ENCODE measurements around the gene TNFRSF6B.
A peak's percentile ranks its signal among the peaks of the same experiment; 100 is the strongest.
"Not testable (repeated sequence)": the region's sequence is repeated elsewhere in the genome, so short reads cannot be mapped to it uniquely, and the experiment has no call there.

Gene TNFRSF6B, protein sequence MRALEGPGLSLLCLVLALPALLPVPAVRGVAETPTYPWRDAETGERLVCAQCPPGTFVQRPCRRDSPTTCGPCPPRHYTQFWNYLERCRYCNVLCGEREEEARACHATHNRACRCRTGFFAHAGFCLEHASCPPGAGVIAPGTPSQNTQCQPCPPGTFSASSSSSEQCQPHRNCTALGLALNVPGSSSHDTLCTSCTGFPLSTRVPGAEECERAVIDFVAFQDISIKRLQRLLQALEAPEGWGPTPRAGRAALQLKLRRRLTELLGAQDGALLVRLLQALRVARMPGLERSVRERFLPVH

DNA sequence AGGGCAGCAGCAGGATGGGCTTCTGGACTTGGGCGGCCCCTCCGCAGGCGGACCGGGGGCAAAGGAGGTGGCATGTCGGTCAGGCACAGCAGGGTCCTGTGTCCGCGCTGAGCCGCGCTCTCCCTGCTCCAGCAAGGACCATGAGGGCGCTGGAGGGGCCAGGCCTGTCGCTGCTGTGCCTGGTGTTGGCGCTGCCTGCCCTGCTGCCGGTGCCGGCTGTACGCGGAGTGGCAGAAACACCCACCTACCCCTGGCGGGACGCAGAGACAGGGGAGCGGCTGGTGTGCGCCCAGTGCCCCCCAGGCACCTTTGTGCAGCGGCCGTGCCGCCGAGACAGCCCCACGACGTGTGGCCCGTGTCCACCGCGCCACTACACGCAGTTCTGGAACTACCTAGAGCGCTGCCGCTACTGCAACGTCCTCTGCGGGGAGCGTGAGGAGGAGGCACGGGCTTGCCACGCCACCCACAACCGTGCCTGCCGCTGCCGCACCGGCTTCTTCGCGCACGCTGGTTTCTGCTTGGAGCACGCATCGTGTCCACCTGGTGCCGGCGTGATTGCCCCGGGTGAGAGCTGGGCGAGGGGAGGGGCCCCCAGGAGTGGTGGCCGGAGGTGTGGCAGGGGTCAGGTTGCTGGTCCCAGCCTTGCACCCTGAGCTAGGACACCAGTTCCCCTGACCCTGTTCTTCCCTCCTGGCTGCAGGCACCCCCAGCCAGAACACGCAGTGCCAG is at the start of gene TNFRSF6B:
Gene TNFRSF6B (plus strand): TSS at position 25 of the 729 bp plus-strand sequence. CDS start 116 bp downstream, at position 141.
- no peak for DNase-seq

DNA sequence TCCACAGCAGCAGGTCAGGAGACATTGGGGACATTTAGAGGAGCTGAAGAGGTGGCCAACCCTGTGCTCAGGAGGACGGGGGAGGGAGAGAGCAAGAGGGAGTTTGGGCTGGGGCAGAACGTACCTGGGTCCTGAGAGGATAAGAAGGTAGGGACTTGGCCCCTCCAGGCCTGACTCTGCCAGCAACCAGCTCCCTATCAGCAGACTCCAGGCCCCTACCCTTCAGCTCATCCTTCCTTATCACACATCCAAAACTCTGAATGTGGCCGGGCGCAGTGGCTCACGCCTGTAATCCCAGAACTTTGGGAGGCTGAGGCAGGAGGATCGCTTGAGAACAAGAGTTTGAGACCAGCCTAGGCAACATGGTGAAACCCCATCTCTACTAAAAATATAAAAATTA is 48.3 kb upstream of the TNFRSF6B start:
- DNase-seq = no peak

DNA sequence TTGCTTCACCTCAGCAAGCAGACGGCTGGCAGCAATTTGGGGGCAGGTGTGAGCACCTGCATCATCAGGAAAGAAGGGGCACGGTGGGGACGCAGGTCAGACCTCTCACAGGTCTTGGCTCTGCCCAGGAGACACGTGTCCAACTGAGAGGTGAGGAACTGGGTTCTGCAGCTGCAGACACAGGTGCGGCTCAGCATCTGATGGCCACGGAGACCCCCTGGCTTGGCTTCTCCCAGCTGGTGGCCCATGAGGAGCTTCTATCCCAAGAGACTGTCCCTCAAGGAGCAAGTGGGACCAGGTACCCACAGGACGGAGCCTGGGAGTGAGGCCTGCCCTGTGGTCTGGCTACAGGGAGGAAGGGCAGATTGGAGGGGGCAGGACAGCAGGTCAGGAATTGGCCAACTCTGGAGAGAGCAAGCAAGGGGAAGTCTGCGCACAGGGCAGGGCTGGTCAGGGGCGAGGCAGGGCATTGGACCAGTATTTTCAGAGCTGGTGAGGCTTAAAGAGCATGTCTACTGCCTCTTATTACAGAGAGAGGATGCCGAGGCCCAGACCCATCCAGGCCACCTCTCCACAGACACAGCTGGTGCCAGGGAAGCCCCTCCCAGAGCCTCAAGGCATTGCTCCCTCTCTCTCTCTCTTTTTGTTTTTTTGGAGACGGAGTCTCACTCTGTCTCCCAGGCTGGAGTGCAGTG is 47.4 kb upstream of the TNFRSF6B start:
- DNase-seq = no peak

DNA sequence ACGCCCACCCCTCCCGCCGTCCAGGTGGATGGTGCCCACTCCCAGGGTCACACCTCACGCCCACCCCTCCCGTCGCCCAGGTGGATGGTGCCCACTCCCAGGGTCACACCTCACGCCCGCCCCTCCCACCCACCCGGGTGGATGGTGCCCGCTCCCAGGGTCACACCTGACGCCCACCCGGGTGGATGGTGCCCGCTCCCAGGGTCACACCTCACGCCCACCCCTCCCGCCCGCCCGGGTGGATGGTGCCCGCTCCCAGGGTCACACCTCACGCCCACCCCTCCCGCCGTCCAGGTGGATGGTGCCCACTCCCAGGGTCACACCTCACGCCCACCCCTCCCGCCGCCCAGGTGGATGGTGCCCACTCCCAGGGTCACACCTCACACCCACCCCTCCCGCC is 46.0 kb upstream of the TNFRSF6B start:
- not testable (repeated sequence) for DNase-seq

DNA sequence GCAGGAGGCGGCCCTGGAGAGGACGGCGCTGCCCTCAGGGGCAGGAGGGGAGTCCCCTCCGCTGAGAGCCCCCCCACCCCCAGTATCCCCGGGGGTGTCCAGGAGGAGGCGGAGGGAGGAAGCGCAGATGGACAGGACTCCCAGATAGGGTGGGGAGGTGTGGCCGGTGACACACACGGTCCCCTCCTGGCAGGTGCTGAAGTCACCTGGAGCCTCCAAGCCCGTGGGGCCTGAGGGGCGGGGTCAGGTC is 44.6 kb upstream of the TNFRSF6B start:
- no peak for DNase-seq

DNA sequence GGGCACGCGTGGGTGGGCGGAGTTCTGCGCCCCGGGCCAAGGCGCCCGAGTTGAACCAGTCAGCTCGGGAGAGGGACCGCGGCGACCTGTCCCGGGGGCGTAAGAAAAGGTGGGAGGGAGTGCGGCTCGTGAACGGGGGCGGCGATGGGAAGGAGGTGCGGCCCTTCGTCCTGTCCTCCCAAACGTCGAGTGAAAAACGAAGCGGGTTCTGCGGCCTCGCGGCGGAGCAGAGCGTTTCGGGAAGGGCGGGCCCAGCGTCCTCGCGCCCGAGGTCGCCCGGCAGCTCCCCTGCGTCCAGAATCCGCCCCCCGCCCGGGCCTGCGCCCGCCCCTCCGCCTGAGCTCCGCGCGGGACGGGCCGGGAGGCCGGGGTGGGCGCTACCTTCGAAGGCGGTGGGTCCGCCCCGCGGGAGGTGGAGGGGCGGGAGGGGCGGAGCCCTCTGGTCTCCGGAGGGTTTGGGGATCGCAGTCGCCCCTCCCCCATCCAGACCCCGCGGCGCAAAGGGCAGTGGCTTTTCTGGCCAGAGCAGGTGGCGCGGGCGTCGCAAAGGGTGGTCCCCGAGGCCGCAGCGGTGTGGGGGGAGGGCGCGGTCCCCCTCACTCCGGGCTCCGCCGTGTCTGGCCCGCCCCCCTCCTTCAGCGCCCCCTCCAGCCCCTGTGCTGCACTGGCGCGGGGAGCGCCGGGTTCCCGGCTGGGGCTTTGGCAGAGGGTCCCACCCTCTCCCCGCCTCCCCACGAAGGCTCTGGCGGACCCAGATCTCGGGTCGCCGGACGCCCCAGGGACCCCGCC is 44.1 kb upstream of the TNFRSF6B start:
- DNase-seq = peak; percentile 55

DNA sequence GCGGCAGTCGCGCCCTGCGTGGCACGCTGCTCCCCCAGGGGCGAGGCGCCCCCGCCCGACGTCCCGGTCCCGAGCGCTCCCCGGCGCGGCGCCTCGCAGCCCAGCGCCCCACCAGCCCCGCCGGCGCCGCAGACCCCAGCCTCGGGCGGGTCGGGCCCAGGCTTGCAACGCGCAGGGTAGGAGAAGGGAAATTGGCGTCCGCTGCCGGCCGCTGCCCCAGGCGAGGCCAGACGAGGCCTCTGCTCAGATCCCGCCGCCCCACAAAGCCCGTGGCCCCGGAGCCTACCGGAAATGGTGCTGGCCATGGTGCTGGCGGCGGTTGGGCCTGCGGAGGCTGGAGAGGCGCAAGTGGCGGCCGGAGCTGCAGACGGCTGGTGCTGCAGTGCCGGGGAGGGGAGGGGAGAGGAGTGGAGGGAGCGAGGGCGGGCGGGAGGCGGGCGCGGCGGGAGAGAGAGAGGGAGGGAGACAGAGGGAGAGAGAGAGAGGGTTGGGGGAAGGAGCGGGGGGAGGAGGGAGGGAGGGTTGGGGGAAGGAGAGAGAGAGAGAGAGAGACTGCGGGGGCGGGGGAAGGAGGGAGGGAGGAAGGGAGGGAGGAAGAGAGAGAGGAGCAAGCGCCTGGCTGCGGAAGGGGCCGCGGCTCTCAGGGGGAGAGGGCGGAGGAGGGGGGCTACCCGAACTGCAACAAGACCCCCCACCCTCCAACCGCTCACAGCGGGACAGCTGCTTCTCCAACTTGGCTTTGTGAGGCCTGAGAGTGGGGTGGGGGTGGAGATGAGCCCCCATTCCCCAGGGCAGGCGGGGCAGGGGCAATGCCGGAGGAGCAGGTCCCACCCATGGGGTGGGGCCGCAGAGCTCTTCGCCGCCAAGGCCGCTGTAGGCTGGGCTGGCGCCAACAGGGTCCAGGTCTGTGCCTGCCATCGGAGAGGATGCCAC is 43.1 kb upstream of the TNFRSF6B start, which contains the start of gene STMN3:
Gene STMN3 (minus strand): TSS at position 384 of the 933 bp plus-strand sequence. CDS start 79 bp downstream, at position 305.
- DNase-seq = peak; percentile 95

DNA sequence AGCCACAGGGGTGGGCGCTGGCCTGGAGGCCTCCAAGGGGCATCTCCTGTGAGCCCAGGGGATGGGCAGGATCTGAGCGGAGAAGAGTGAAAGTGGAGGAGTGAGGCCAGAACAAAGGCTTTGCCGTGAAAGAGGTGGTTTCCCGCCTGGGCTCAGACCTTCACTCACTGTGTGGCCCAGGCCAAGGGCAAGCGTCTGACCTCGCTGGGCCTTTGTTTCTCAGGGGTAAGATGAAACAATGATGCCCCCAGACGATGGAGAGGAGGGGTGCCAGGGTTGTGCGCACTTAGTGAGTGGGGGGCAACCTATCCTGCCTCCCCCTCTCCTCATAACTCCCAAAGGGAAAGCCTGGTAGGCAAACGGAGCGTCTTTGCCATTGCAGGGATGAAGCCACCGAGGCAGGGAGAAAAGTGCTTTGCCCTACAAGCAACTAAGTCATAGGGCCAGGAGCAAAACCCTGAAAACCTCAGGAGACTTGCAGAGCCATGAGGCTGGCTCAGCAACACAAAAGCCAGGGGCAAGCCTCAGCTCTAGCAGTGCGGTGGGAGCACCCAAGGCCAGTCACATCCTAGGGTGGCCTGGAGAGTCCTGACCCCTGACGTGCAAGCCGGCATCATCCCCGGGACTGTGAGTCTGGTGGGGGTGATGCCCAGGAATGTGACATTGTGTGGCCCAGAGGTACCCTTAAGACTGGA is 42.3 kb upstream of the TNFRSF6B start:
- no peak for DNase-seq

DNA sequence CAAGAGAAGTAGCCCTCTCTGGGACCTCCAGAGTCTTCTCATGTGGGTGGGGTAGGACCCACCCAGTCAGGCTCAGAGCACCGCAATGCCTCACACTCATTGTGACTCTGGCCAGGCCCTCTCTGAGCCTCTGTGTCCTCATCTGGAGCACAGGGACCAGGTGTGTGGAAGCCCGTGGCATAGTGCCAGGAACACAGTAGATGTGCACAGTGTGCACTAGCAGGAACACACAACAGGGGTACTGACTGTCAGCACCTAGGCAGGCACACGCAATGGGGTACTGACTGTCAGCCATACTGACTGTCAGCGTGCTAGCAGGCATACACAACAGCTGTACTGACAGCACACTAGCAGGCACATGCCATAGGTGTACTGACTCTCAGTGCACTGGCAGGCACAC is 41.2 kb upstream of the TNFRSF6B start:
- DNase-seq = no peak

DNA sequence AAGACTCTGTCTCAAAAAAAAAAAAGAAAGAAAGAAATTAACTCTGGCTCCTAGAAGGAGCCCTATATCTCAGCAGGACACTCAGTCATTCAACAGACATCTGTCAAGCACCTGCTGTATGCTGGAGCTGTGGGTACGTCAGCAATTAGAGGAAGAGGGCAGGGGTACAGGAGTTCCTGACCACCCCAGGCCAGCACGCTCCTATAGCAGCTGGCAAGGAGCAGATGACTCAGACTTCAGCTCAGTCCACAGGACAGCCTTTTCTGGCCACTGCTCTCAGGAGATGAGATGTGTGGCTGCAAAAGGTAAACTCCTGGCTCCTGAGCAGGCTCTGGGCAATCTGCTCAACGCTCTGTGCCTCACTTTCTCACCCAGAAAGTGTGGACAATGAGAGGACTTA is 40.0 kb upstream of the TNFRSF6B start:
- DNase-seq = no peak

DNA sequence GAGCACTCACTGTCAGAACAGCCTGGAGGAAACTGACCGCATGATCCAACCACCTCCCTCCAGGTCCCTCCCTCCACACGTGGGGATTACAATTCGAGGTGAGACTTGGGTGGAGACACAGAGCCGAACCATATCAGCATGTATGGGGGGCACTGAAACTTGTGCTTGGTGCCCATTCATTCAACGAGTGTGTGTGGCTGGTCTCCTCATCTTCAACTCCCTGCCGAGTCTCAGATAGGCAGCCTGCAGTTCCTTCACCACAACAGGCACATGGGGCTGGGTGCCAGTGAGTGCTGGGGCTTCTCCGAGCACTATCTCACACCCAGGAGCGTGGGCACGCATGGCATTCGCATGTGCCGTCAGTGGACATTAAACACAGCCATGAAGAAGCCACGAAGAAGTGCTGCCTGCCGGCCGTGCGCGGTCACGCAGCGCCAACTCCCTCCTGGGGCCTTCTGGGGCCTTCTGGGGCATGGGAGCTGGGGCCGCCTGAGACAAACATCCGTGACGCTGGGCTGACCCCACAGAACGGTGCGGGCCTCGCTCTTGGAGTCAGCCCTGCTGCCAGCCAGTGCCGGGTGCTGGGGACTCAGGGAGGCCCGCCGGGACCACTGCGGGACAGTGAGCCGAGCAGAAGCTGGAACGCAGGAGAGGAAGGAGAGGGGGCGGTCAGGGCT is 39.1 kb upstream of the TNFRSF6B start:
- DNase-seq = no peak

DNA sequence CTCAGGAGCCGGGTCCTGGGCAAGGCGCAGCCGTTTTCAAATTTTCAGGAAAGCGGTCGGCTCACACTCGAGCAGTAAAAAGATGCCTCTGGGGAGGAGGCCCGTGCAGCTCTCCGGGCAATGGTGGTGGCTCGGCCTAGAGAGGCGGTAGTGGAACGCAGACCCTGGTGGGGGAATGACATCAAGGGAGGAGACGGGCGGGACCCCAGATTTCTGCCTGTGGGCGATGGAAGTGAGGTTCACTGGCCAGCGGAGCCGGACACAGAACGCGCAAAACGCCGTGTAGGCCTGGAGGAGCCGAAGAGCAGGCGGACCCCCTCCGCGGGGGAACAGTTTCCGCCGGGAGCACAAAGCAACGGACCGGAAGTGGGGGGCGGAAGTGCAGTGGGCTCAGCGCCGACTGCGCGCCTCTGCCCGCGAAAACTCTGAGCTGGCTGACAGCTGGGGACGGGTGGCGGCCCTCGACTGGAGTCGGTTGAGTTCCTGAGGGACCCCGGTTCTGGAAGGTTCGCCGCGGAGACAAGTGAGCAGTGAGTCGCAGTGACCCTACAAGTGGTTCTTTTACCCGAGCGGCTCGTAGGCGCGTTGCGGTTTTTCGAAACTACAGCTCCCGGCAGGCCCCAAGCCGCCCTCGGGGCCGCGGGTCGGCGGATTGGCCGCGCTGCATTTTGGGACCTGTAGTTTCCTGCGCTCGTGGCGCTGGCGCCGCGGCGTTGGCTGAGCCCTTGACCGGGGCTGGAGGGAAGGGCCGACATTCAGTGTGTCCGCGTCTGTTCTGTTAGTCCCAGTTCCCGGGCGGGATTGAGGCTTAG is 38.3 kb upstream of the TNFRSF6B start, which contains the start of gene RTEL1:
Gene RTEL1 (plus strand): TSS at position 376 of the 812 bp plus-strand sequence. CDS start 1,091 bp downstream, outside the sequence.
- DNase-seq = peak; percentile 96

DNA sequence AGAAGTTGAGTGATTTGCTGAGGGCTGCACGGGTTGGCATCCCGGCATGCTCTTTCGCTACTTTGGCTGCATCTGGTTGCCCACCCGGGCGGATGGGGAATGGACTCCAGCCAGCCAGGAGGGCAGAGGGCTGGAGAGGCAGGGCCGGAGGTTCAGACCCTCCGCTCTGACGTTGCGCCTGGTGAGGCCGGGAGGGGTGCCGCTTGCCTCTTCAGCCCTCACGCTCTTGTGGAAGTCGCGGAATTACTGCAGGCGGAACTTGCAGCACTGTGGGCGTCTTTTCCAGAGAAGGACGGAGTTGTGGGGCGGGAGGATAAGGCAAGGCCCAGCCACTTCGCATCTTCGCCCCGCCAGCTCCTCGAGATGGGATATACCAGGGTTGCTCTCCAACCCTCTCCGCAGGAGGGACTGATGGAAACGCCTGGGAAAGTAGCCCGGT is 37.7 kb upstream of the TNFRSF6B start:
- DNase-seq = no peak

DNA sequence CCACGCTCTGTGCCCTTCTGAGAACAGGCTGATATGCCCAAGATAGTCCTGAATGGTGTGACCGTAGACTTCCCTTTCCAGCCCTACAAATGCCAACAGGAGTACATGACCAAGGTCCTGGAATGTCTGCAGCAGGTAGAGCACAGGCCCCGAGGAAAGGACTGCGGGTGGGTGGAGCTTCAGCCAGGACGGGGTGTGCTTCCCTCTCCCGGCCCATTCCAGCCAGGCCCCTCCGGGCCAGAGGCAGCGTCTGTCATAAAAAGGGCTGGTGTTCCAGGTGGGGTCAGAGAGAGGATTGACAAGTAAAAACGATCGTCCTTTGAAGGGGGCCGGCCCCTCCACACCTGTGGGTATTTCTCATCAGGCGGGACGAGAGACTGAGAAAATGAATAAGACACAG is 37.1 kb upstream of the TNFRSF6B start:
- no peak for DNase-seq

DNA sequence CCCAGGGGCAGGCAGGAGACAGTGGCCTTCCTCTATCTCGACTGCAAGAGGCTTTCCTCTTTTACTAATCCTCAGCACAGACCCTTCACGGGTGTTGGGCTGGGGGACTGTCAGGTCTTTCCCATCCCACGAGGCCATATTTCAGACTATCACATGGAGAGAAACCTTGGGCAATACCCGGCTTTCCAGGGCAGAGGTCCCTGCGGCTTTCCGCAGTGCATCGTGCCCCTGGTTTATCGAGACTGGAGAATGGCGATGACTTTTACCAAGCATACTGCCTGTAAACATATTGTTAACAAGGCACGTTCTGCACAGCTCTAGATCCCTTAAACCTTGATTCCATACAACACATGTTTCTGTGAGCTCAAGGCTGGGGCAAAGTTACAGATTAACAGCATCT is 36.3 kb upstream of the TNFRSF6B start:
- not testable (repeated sequence) for DNase-seq

DNA sequence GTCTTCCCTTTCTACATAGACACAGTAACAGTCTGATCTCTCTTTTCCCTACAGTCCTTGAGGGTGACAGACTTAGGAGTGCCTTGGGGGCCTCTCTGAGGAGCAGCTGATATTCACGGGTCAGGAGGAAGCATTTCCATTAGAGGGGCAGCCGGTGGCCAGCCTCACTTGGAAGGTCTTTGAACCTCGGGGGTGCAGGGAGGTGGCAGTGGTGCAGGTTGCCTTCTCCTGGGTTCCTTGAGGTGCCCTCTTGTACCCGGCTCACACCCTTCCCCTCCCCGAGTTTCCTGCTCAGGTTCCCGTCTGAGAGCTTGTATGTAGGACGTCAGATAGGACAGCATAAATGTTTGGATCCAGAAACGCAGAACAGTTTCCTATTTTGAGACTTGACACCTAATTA is 35.8 kb upstream of the TNFRSF6B start:
- no peak for DNase-seq

DNA sequence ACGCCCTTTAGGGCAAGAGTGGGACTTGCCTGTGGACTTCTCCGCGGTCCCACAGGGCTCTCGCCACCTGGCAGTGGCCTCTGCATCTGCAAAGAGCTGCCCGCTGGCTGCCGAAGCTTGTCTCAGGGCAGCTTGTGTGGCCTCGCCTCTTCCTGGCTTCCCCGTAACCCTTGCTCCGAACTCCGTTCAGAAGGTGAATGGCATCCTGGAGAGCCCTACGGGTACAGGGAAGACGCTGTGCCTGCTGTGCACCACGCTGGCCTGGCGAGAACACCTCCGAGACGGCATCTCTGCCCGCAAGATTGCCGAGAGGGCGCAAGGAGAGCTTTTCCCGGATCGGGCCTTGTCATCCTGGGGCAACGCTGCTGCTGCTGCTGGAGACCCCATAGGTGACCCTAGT is 35.3 kb upstream of the TNFRSF6B start:
- no peak for DNase-seq

DNA sequence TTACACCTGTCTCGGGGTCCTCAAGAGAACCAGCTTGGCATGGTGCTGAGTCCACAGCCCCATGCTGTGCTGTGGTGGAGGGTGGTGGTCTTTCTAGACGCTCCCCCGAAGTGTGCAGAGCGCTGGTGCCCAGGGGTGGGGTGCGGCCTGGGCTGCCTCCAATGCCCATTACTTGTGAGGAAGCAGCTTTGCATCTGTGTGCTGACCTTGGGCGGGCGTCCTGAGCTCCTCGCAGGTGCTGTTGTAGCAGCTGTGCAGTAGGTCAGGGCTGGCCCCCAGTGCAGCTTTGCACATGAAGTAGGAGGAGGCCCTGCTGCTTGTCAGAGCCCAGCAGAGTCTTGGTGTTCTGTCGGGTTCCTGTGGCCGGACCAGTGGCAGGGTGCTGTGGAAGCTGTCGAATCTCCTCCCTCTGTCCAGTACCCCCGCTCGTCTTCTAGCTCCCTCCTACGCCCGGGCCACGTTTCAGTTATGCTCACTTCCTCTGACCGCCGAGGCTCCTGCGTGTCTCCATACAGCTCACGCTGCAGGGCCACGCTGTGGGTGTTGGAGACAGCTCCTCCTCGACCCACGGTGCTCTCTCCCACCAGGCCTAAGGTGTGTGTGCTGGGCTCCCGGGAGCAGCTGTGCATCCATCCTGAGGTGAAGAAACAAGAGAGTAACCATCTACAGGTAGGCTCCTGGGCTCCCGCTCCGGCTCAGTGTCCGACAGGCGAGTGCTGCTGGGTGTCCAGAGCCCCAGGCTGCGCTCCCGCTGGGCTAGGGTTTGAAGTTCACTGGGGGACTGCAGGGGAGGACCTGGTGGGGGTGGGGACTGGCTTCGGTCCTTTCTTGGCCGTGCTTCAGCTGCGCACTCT is 34.3 kb upstream of the TNFRSF6B start:
- no peak for DNase-seq

DNA sequence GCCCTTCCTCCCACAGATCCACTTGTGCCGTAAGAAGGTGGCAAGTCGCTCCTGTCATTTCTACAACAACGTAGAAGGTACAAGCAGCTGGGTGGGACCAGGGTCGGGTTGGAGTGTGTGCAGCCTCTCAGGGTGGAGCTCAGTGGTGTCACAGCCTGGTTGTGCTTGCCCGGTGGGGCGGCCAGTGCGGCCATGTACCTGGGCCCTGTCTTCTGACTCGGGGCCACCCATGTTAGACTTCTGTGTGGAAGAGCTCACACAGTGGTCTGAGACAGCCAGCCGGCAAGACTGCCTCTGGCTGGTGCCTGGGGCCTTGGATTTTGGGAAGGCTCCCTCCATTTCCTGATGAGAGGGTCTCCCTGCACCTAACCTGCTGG is 33.7 kb upstream of the TNFRSF6B start:
- DNase-seq = no peak
